GM20000 (cell line): ENCODE measurements around the gene IQGAP2.

Experiments
- DNase-seq: peaks from one replicate; pipeline ENCODE4 v3.0.0; 2012; ENCODE audit warnings: low spot score
- CTCF ChIP-seq: IDR thresholded peaks from 2 replicates; pipeline ENCODE4 v1.5.1; 2012; ENCODE audit warnings: mild to moderate bottlenecking, control low read depth; ENCODE audit errors: extremely low read depth, missing control alignments

IQGAP2 gene

GRCh38 chr5:76701298-76701697 lies 298.2 kb downstream of the IQGAP2 start:
- no peak for TF ChIP-seq CTCF
- no peak for DNase-seq

- no peak for DNase-seq
Observed at GRCh38 chr5:76703707-76704106, 300.6 kb downstream of the IQGAP2 start.

GRCh38 chr5:76704131-76704663 lies 301.1 kb downstream of the IQGAP2 start:
- no peak for TF ChIP-seq CTCF
- no peak for DNase-seq

More at GRCh38 chr5:76703707-76704106, 300.6 kb downstream of the IQGAP2 start:
- TF ChIP-seq CTCF = no peak

GRCh38 chr5:76705574-76705973 lies 302.5 kb downstream of the IQGAP2 start:
- no peak for DNase-seq
- no peak for TF ChIP-seq CTCF

- DNase-seq = no peak
- TF ChIP-seq CTCF = no peak
Observed at GRCh38 chr5:76709762-76710161, 306.7 kb downstream of the IQGAP2 start.

GRCh38 chr5:76710991-76711390 lies 307.9 kb downstream of the IQGAP2 start:
- DNase-seq = peak; percentile 22
- TF ChIP-seq CTCF = no peak

GRCh38 chr5:76714751-76715485 lies 311.8 kb downstream of the IQGAP2 start:
- DNase-seq = no peak
- TF ChIP-seq CTCF = no peak
